HFF-Myc (cell line): ENCODE measurements around the gene BRF1.

Experiments
- DNase-seq: peaks from one replicate; pipeline ENCODE4 v3.0.0-alpha.2; 2011; ENCODE audit warnings: low read depth; ENCODE audit errors: extremely low read depth
- H3K4me3 ChIP-seq: replicated peaks from 2 replicates; pipeline ENCODE4 v1.5.1; 2011; ENCODE audit warnings: low read depth, mild to moderate bottlenecking, control low read depth, low read length
- CTCF ChIP-seq: IDR thresholded peaks from 2 replicates; pipeline ENCODE4 v1.5.1; 2012; ENCODE audit warnings: mild to moderate bottlenecking, low read depth, low read length, control low read depth; ENCODE audit errors: missing control alignments

The BRF1 gene

GRCh38 chr14:105206873-105207272, 93.9 kb downstream of the BRF1 start:
- TF ChIP-seq CTCF, result no peak
- no peak overlapping the region for H3K4me3 ChIP-seq
- DNase-seq, result no peak

- H3K4me3 ChIP-seq, result no peak overlapping the region
- TF ChIP-seq CTCF, result no peak
- no peak for DNase-seq
Measured at GRCh38 chr14:105205673-105206208, 95.1 kb downstream of the BRF1 start.

GRCh38 chr14:105204931-105205672, 95.7 kb downstream of the BRF1 start:
- H3K4me3 ChIP-seq, result no peak overlapping the region
- TF ChIP-seq CTCF, result no peak
- no peak for DNase-seq

- DNase-seq, result no peak
- no peak for TF ChIP-seq CTCF
- H3K4me3 ChIP-seq, result no peak overlapping the region
Measured at GRCh38 chr14:105204206-105204930, 96.4 kb downstream of the BRF1 start.

GRCh38 chr14:105203701-105204100, 97.1 kb downstream of the BRF1 start:
- DNase-seq, result no peak

GRCh38 chr14:105203057-105203531, 97.7 kb downstream of the BRF1 start:
- no peak overlapping the region for H3K4me3 ChIP-seq
- peak; percentile 88 for TF ChIP-seq CTCF
- no peak for DNase-seq

More at GRCh38 chr14:105203701-105204100, 97.1 kb downstream of the BRF1 start:
- H3K4me3 ChIP-seq, result no peak overlapping the region
- TF ChIP-seq CTCF, result no peak
